Right hindlimb (tissue), 1 donor: ENCODE data around the gene SSTR1.
A peak's percentile ranks its signal among the peaks of the same experiment; 100 is the strongest.
"Not testable (repeated sequence)": the region's sequence is repeated elsewhere in the genome, so short reads cannot be mapped to it uniquely, and the experiment has no call there.

Experiments used
- DNase-seq: peaks from one replicate; pipeline ENCODE4 v3.0.0-alpha.2; 2018

Gene SSTR1

GRCh38 chr14:38207736-38208617 lies at the start of gene SSTR1:
Gene SSTR1 (plus strand): TSS chr14:38207904. CDS start chr14:38209390, 1,486 bp downstream.
- peak; percentile 24 for DNase-seq

- DNase-seq = no peak
Observed at GRCh38 chr14:38158468-38158867, 49.2 kb upstream of the SSTR1 start.

DNA sequence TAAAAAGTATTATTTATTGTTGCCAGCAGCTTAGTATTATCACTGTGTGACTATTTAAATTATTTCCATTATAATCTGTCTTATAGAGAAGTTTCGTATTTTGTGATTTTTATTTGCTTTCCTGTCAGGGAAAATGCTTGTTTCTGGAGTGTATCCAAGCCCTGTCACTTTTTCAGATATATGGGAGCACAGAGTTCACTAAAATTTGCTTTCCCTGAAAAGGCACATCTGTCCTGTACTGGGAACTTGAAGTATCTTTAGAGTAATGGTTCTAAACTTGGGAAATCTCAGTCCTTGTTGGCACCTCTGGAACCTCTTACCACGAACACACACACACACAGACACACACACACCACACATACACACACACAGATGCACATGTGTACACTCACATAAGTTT lies 39.3 kb upstream of the SSTR1 start:
- DNase-seq = no peak

DNA sequence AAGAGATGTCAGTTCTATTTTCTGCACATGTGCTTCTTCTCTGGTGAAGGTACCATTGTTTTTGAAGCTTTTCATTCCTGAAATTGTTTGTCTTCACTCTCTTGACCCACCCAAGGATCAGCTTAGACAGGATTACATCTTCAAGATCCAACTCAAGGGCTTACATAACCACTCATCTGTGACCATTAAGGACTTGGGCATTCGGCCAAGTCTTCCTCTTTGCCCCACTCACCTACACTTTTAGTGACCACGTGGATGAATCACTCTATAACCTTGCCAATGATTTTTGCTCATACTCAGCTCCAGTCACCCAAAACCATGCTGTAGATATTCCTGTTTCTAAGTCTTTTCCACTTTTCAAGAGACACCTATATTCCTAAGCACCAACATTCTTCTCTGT lies 36.5 kb upstream of the SSTR1 start:
- no peak for DNase-seq

DNA sequence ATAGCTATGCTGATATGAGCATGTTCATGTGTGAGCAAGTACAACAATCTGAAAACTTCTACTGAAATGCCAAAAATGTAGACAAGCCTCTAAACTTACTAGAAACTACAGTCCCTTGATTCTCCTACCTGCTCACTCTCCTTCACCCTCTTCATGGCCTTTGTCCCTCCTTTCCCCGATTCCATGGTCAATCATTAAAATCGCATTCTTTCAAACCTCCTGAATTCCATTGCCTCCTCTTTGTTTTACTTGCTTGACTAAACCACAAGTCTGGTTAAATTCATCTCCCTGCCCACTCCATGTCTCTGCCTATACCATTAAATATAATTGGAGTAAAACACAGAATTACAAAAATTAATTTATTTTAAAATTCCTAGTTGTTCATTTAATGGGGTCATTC lies 33.0 kb upstream of the SSTR1 start:
- no peak for DNase-seq

DNA sequence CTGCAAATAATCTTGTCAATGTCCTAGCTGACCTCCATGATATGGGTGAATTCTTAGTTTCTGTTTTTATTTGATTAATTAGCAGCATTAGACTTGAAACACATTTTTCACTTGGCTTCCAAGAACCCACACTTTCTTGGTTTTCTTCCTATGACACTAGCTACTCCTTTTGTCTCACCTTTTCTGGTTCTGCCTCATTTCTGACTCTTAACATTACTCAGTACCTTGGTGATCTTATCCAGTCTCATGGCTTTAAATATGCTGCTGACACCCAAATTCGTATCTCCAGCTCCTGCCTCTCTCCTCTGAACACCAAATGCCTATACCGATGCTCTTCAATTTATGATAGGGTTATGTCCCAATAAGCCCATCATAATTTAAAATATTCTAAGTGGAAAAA lies 32.0 kb upstream of the SSTR1 start:
- DNase-seq = no peak

GRCh38 chr14:38176379-38176778 lies 31.3 kb upstream of the SSTR1 start:
- DNase-seq = no peak

DNA sequence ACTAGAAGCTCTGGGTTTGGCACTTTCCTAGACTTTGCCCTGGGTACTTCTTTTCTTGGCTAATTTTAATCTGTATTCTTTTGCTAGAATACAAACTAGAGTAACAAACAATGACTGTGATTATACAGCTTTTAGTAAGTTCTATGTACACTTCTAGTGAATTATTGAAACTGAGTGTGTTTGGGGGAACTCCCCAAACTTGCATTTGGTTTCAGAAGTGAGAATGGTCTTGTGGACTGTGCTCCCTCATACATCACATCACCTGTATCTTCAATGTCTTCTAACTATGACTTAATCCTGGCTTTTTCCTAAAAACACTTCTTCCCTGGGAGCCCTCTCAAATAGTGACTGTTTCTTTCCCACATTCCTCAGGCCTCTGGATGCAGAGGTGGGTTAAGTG lies 23.6 kb upstream of the SSTR1 start:
- DNase-seq = no peak

GRCh38 chr14:38185671-38186070 lies 22.0 kb upstream of the SSTR1 start:
- no peak for DNase-seq

GRCh38 chr14:38186216-38186615 lies 21.5 kb upstream of the SSTR1 start:
- no peak for DNase-seq

DNA sequence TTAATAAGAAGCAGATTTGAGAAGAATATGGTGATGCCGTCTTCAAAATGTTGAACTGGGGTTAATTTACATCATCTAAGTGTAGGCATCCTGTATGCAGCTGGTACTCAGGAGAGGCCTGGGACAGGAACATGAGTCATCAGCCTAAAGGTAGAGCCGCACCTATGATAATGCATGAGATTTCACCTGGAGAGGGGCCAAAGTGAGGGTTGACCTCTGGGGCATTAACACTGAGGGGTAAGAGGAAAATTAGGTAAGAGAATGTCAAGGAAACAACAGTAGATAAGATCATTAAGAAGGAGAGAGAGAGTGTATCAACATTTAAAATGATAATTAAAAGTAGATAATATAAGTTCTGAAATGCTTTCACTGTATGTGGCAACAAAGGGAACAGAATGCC lies 20.2 kb upstream of the SSTR1 start:
- no peak for DNase-seq

GRCh38 chr14:38189930-38190726 lies 17.6 kb upstream of the SSTR1 start:
- DNase-seq = no peak

- not testable (repeated sequence) for DNase-seq
Observed at GRCh38 chr14:38190846-38191245, 16.9 kb upstream of the SSTR1 start.

DNA sequence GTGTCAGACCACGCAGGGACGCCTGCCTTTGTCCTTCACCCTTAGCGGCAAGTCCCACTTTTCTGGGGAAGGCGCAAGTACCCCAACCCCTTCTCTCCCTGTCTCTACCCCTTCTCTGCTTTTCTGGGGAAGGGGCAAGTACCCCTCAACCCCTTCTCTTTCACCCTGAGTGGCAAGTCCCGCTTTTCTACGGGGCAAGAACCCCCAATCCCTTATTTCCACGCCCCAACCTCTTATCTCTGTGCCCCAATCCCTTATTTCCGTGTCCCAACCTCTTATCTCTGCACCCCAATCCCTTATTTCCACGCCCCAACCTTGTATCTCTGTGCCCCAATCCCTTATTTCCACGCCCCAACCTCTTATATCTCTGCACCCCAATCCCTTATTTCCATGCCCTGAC lies 16.2 kb upstream of the SSTR1 start:
- not testable (repeated sequence) for DNase-seq

DNA sequence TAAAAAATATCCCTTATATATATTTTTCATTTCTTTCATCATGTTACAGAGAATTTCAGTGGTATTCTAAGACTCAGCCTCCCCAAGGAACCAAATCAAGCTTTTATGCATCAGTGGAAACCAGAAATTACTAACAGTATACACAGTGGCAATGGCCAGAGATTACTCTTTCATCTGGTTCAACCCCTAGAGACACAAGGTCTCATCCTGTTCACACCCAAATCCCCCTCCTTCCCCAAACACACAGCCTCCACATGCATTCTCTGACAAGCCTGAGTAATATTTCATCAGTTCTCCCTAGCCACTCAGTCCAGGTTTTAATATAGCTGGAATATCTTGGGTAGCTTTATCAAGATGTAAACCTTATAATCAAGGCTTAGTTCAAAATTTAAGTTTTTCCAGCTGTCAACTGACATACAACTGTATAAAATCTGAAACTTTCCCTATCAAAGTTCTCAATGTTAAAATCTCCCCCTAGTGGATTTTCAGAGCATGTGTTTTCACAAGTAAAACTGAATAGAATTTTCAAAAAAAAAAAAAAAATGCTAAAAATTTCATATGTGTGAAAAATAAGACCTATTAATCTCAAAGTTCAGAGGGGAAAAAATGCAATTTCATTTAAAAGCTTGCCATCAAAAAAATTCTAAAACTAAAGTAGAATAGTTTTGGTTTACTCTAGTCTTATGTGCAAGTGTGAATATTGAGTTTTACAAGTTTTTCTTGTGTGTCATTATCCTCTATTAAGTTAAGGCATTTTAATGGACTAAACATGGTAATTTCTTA lies 10.5 kb upstream of the SSTR1 start:
- no peak for DNase-seq

DNA sequence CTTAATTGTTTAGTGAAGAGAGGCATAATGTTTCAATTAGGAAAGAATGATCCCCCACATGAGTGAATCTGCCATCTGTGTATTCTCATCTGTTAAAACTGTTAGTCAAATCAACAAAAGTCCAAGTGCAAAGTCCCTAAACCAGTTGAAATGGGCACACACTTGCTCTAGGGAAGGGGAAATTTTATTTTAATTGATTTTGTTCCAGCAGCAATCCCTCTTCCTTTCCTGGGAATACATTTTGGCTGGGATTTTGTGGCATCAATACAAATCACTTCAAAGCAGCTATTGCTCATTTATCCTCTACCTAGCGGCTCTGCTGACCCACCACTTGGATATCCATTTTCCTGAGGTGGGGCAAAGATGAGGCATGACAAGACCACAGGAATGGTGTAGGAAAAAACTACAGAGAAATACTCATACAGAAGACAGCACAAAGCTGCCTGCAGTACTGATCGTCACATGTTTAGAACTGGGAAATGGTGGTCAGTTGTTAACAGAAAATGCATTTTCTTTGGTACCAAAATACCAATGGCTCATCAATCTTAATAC lies 9.8 kb upstream of the SSTR1 start:
- DNase-seq = no peak

GRCh38 chr14:38198425-38198824 lies 9.3 kb upstream of the SSTR1 start:
- no peak for DNase-seq

DNA sequence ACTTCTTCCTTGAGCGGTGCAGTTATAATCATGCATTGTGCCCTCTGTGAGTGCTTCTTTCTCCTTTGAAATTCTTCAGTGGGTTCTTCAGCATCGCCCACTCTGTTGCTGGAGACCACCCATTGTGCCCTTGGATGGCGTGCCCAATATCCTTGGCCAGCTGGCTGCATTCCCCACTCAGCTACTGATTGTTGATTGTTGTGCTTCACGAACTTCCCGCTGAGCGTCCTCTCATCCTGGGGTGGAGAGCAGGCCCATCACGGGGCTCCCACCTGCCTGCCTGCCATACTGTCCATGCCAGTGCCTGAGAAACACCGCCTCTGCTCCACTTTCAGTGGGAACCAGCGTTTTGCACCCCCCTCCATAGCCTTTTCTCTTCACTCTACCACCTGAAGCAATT lies 8.6 kb upstream of the SSTR1 start:
- DNase-seq = no peak

- DNase-seq = no peak
Observed at GRCh38 chr14:38199739-38200138, 8.0 kb upstream of the SSTR1 start.

DNA sequence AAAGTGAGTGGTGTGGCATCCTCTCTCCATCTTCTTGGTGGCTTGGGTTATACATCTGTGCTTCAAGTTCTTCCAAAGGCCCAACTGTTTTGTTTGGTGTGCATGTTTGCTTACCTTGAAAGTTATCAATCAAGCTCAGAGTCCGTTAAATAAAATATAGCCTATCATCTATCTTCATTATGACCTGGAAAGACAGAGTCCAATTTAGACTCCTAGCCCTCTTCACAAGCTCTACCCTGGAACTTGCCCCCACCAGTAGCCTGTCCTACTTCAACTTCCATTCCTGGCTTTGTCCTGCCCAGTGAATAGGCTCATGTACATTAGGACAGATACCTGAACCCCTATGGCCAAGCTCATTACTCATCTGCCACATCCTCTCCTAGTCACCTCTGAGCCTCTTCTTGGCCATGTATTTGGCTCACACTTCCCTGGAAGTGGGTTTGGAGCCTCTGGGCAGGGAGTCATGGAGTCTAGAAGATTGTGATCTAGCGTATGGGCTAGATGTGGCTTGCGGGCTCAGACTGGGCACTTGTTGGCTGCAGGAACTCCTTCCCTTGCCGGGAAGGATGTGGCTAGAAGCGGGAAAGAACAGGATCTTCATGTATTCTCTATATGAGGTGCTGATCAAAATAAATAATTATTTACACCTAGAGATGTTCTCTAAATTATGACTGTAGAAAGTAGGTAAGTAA lies 6.4 kb upstream of the SSTR1 start:
- no peak for DNase-seq

DNA sequence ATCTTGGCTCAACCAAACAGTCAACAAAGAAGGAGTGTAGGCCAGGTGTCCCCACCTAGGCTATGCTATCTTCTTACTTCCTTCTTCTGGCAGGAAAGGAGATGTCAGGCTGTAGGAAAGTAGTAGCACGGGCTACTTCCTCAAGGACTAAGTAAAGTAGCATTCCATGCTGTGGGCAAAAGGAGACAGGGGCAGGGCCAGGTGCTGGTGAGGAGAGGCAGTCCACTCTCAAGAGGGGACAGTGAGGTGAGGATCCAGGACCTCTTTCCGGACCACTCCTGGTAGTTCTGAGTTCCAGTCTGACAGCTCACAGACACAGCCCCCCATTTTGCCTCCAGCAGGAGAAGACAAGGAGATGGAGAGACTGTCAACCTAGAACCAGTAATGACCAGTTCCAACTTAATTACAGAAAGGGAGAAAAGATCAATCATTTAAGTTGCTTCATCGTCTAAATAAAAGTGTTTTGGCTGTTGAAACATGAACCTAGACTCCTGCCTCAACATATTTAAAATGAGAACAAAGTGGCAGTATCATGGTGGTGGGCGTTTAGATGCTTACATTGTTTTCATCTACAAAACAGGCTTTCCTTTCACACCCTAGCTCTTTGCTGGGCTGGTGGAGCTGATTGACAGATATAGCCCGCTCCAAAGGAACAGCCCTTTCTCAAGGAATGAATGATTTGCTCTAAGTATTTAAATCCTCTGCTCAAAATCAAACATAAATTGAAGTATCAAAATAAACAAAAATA lies 5.1 kb upstream of the SSTR1 start:
- DNase-seq = no peak
